IPS DF 4.7 (cell line): Measurements from ENCODE around the gene VAPA.

Experiments
- DNase-seq: peaks from one replicate; pipeline ENCODE4 v3.0.0-alpha.2; 2013; ENCODE audit warnings: low spot score; ENCODE audit errors: extremely low read depth

Gene VAPA

DNA sequence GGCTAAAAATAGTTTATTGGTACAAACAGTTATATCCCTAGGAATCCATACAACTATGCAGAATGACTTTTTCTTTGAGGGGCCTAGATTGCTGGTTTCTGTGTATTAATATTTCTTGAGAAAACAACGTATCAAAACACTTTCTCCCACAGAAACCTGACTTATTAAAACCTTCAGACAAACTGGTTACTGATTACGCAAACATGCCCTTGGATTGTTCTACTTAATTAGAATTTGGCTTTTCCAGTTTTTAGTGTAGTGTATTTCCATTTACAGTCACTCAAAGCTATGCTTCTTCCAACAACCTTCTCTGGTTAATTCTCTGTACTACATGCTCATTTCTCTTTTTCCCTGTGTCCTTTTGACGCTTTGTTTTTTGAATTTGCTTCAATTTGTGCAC, 20.0 kb downstream of the VAPA start:
- DNase-seq = no peak

DNA sequence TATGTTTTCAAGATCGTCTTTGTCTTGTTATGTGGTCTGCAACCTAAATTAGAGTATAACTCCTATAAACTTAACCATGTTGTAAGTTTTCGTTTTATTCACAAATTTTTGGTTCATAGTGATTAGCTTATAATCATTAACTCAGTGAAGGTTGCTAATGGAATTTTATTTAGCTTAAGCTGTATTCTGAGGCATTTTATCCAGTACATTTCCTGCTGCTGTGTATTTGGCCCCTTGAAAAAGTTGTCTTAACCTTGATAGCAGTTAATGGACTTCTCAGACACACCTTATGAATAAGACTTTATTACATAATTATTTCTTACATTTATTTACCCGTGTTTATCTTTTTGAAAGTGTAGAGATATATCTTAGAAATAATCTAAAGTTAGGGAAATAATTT, 20.5 kb downstream of the VAPA start:
- DNase-seq = no peak

GRCh38 chr18:9941103-9941502, 27.3 kb downstream of the VAPA start:
- DNase-seq = no peak

DNA sequence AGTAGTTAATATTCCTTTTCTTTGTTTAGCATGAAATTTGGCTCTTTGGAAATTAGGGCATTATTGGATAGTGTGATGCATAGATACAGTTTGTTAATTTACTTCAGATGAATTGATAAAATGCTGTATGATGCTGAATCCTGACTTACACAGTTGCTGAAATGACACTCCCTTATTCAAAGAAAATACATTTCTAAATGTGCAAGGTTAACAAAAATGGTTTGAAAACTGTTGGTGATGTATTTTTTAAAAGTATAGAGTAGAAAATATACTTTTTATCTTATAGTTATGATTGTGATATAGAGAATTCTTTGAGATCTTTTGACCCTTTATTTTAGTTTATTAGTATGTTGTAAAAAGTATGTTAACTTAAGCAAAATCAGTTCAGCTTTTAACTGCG, 27.8 kb downstream of the VAPA start:
- no peak for DNase-seq

DNA sequence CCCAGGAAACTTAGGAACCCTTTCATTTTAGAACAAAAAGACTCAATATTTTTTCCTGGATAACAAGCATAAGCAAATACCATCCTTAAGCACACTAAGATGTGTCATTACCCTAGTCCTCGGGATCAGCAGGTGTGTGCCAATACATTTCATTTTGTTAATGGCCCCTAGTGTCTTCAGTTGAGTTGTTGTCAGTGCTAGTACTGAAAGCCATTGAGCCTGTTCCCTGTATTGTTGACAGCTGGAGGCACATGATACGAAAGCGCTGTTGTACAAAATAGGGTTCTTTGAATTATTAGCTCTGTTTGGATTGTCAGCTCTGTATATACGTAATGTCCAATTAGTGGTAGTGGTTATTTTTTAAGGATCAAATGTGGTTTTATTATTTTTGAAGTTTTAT, 29.5 kb downstream of the VAPA start:
- DNase-seq = no peak

GRCh38 chr18:9944805-9945204, 31.0 kb downstream of the VAPA start:
- no peak for DNase-seq

- DNase-seq = no peak
Observed at GRCh38 chr18:9946831-9947230, 33.0 kb downstream of the VAPA start.

DNA sequence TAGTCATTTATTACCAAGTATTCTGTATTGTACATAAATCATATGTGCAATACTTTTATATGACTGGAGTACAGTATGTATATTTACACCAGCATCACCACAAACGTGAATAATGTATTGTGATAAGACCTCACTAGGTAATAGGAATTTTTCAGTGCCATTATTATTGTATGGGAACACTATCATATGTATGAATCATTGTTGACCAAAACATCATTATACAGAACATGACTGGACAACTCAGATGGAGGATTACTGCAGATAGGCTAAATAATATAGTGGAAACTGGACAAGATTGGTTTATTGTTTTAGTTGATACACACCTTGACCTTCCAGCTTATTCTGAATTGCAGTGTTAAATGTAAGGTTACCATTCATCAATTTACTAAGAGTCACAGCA, 33.4 kb downstream of the VAPA start:
- no peak for DNase-seq

DNA sequence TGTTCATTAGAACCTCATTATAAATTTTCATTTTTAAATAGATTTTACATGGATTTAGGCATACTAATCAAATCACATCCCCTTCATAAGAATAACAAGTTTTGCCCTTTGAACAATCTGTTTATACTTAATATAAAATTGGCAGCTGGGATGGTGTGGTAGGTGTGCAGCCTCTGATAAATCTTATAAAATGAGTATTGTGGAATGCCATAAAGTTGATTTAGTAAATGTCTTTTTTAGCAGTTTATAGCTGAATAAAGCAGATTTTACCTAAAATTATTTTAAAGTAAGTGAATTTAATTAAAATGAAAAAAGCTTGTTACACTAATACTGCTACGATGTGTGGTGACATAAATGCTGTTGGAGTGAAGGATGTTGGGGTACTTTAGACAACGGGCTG, 35.5 kb downstream of the VAPA start:
- no peak for DNase-seq

DNA sequence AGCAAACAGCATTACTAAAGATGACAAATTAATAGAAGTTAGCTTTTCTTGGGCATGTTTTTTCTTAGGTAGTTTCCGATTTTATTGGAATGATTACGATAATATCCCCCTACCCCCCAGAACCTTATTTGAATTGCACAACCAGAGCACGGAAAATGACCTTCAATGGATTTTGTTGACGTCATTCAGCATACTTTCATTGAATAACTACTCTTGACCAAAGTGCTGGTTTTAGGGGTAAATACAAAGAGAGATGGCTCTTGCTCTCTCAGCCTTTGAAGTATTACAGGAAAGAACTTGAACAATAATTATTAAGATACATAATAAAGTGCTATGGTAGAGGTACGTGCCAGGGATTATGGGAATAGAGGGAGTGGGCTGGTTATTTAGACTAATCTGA, 36.0 kb downstream of the VAPA start:
- no peak for DNase-seq

- no peak for DNase-seq
Observed at GRCh38 chr18:9950289-9951016, 36.6 kb downstream of the VAPA start.

DNA sequence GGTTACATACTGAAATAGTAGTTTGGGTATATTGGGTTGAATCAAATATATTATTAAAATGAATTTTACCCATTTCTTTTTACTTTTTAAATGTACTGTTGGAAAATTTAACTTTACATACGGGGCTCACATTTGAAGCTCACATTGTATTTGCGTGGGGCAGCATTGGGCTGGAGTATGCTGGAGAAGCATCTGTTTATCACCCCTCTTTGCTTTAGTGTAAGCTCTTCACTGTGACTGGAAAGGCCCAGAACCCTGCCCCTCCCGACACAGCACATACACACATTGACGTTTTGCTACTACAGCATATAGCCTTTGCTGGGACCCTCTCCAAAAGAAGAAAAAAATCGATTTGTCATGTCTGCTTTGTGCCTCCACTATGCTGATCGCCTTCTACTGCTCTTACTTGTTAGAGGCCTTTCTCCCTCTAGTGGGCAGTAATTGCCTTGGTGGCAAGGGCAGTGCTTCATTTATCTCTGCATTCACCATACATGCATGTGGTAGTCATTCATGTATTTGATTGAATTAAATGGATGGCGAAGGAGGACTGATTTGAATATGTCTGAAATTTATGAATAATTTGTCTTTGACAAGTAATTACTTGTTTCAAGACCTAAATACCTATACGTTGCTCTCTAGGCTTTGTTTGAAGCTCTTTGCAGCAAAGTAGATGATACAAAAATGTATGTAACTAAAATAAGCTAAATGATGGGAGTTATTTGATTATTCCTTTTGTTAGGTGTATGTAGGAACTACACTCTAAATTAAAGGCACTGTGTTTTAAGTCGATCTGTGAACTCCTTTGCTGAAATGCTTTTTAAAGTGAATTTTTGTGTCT, 37.4 kb downstream of the VAPA start:
- no peak for DNase-seq

- DNase-seq = no peak
Observed at GRCh38 chr18:9952633-9953416, 39.0 kb downstream of the VAPA start.

GRCh38 chr18:9958861-9959399, 45.1 kb downstream of the VAPA start:
- DNase-seq = no peak

GRCh38 chr18:9959564-9959963, 45.7 kb downstream of the VAPA start:
- no peak for DNase-seq

- no peak for DNase-seq
Observed at GRCh38 chr18:9960258-9960904, 46.6 kb downstream of the VAPA start.

DNA sequence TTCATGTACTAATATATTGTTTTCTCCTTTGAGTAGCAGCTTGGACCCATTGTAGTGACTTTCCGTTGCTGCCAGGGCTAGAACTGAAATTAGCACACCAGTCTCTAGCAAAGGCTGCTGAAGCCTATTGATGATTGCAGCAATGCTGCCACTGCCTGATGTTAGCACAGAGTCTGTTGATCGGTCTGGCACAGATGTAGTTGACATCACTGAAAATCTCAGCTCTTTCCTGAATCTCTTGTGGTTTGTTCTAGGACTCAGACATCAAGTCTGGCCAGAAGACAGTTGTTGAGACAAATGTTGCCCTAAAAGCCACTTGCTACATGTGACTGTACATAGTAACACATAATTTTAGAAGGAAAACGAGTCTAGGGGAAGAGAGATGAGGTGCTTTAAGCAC, 47.2 kb downstream of the VAPA start:
- DNase-seq = no peak

DNA sequence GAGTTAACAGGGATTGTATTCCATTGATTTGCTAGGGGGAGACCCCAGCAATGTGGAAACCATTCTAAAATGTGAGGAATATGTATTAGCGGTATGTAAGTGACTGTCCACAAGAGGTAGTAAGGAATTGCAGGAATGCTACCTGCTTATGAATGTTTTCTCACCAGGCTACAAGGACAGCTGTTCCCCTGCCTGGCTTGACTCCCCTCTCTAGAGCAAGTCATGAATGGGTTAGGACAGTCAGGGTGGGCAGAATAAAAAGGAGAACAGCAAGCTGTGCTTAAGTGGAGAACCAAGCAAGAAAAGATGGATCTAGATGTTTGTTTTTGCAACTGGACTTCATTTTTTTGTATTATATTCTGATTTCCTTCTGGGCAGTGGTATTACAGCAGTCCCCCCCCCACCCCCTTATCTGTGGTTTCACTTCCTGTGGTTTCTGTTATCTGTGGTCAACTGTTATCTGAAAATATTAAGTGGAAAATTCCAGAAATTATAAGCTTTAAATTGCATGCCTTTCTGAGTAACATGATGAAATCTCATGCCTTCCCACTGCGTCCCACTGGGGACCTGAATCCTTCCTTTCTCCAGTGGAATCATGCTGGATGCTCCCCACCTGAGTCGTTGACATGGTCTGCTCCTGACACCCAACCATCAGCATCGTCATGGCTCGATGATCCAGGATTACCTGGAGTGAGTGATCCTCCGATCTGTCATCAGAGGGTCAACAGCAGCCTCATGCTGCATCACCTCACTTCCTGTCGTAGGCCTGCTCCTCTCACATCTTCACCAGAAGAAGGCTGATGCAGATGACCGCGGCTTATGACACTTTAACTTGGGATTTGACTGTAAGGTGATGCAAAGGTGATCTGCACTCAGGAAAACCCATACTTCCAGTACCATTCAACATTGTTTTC, 52.2 kb downstream of the VAPA start:
- no peak for DNase-seq

GRCh38 chr18:9968081-9968848, 54.4 kb downstream of the VAPA start:
- no peak for DNase-seq

DNA sequence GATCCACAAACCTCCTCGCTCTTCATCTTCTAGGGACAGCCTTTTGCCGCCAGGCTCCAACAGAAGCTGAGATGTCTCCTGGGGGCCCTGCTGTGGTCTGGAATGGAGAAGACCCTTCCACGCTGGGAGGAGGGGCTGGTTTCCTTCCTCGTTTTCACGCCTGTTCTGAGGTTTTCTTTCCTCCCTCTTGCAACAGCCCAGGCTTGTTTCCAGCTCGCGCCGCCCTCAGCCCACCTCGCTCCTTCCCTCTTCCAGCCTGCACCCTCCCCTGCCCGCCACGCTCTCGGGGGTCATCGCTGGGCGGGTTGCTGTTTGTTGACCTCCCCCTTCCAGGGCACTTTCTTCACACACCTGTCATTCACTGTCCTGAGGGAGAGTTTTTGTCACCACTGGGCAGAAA, 55.4 kb downstream of the VAPA start:
- no peak for DNase-seq
